ENCODE measurements around the gene RAP2A.

Gene RAP2A

DNA sequence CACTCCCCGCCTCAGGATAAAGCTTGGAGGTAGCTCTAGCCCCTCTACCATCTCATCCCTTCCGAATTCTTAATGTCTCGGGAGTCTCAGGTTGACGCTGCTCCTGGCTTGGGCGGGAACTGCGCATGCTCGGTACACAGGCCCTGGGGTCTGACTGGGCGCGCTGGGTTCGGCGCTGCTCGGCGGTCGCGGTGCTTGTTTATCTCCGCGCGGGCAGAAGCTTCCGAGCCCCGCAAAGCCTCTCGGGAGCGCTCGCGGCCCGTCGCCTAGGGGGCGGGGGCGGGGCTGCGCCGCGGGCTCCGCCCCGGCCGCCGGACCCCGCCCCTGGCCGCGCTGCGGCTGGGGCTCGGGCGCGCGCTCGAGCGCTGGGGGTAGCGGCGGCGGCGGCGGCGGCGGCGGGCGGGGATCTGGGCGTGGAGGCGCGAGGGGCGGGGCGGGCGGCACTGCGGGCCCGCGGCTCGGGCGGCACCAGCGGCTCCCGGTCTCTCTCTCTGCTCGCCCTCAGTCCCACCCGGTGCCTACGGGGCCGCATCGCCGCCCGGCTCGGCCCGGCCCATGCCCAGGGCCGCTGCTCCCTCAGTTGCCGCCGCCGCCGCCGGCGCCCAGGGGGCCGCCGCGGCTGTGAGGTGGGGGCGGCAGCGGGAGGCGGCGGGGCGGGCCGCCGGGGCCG lies at the start of gene RAP2A:
TSS of gene RAP2A (plus strand) at position 443 of the 670 bp plus-strand sequence. CDS start 302 bp downstream, outside the sequence.
- DNase-seq (ENCODE audit: insufficient read length, low spot score) (peak; percentile 44), FAIRE-seq (peak; percentile 67)

DNA sequence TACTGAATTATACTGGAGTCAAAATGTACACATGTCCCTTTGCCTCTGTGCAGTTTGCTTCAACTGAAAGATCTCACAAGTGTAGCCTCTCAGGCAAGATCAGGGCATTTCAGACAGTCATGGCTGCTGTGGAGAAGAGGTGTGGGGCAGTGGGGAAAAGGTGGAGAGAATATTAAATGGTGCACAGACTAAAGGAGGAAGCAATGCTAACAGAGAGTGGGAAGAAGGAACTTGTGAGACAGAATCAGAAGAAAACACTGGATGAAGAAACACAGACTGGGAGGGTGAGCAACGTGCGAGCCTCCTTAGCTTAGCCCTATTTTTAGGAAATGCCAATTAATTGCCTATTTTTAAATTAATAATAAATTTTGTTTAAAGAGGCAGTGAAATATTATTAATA lies 49.6 kb upstream of the RAP2A start:
- FAIRE-seq (no peak), DNase-seq (ENCODE audit: insufficient read length, low spot score) (no peak)

DNA sequence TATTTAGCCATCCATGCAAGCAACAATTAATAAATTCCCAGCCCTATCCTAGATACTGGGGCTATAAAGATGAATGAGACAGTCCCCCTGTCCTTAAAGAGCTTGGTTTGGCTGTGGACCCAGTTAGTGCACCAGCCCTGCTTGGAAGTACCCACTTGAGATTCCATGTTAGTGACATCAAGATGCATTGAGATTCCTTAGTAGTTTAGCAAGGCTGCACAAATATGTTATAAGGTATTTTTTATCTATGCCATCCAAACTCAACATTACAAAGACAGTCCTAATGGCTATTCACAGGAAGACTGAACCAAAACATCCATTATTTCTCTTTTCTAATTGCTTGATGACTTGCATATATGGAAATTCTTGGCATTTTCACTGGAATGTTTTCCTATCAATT lies 48.8 kb upstream of the RAP2A start:
- no peak for FAIRE-seq

DNA sequence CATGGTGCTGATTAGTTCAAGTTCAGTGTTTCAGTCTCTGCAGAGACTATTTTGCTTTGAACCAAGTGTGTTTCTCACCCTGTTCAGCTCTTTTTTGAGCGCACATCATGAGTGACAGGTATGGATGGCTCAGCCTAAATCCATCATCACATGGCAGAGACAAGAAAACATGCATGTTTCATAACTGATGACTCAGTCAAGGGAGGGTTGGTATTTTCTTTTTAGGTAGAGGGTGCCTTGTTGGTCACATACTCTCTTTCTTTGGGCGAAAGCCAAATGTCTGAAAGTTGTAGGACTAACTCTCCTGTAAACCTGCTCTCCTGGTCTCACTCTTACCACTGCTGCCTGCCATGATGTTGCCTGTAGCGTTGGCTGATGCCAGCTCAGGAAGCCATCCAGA lies 48.1 kb upstream of the RAP2A start:
- FAIRE-seq (no peak), DNase-seq (ENCODE audit: insufficient read length, low spot score) (no peak)

More for the DNA sequence above, 48.8 kb upstream of the RAP2A start:
- DNase-seq (ENCODE audit: insufficient read length, low spot score) = no peak

DNA sequence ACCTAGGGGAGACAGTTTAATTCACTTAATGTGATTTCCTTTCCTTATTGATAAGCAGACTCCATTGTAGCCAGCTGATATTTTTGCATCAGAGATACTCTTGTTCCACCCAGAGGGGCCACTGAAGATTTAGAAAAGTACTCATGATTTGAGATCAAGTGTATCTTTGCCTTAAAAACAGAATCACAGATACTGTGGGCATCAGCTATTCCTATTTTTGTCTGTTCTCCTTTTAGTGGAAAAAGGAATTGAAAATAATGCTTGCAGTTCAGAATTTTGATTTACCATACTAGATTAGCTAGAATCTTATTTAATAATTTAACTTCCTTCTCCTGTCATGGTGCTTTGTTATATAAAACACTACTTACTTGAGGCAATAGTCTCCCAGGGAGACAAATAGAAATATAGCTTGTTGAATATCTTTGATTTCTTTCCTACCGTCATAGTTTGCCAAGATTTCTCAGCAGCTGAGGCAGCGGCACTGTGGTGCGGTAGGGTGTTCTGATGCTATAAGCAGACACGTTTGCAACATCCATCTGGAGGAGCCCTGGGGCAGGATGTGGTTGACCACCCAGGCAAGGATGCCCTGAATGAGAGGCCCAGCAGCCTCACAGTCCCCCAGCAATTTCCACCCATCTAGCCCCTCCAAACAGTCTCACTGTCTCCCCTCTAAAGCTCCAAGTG lies 47.0 kb upstream of the RAP2A start:
- DNase-seq (ENCODE audit: insufficient read length, low spot score) (no peak), FAIRE-seq (peak; percentile 37)

DNA sequence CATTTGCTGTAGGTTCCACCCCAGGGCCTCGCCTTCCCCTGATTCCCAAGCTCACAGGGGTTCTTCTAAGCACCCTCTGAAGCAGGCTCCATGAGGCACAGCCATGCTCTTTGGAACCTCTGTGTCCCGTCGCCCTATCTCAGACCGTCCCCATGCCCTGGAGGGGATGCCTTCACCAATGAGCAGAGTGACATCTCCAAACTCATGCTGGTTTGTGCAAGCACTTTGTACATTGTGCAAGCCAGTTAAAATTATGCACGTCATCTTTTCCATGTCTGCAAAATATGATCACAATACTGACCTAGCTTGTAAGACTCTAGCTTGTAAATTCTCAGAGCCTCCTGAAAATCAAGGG lies 46.5 kb upstream of the RAP2A start:
- DNase-seq (ENCODE audit: insufficient read length, low spot score) (no peak), FAIRE-seq (no peak)

DNA sequence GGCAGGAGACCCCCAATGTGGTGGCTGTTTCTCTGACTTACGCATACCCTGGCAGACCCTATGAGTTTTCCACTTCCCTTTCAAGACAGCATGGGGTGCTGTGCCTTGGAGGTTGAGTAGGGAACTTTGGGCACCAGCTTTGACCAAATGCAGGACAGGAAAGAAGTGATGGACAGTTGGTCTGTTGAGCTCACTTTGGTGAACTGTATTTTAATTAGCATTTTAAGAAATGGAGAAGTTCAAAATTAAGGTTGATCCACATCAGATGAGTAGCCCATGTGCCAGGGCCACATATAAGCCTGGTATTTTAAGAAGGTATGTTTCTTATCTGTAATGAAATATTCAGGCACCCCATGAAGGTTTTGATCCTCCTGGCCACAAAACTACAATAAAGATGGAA lies 46.1 kb upstream of the RAP2A start:
- no peak for FAIRE-seq
- DNase-seq (ENCODE audit: insufficient read length, low spot score) = no peak

DNA sequence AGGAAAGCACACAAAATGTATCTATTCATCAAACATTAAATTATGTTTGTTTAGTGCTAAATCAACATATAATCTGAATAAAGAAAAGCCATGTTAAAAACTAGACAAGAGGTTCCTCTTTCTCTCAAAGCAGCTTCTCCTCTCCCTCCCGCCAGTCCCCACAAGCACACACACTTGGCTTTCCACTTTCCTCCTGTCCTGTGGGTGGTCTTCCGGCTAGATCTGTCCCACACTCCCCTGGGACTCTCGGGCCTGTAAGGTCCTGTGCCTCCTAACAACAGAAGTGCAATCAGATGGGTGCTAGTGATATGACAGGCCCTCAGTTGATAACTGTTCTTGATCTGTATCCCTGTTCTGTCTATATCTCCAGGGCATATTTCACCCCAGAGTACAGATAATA lies 45.6 kb upstream of the RAP2A start:
- no peak for DNase-seq (ENCODE audit: insufficient read length, low spot score)
- no peak for FAIRE-seq

DNA sequence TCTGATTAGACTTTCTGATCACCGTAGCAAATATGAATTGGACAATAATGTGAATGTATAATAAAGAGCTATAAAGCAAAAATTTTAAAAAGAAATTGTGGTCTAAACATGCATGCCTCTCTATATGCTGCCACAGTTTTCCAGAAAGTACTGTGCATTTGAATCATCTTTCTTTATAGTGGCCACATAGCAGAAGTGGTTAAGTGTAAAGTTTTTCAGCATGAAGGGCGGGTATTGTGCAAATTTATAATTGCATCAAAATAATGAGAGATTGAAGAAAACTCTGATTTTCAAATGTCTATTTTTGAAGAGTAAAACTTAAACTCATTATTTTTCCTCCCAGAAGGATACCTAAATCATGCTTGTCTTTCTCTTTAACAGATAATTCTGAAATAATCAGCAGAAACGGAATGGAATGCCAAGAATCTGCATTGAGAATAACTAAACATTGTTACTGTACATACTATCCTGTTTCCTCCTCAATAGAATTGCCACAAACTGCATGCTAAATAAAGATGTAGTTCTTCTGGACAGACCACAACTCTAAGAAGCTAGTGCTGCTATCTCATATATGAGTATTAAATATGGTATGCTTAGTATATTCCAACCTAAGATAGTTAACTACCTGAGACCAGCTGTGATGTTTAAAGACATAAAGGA lies 42.9 kb upstream of the RAP2A start:
- FAIRE-seq (no peak), DNase-seq (ENCODE audit: insufficient read length, low spot score) (no peak)

DNA sequence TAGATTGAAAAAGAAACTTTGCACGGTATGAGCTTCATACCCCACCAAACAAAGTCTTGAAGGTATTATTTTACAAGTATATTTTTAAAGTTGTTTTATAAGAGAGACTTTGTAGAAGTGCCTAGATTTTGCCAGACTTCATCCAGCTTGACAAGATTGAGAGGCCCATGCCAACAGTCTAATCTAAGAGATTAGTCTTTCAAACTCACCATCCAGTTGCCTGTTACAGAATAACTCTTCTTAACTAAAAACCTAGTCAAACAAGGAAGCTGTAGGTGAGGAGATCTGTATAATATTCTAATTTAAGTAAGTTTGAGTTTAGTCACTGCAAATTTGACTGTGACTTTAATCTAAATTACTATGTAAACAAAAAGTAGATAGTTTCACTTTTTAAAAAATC lies 41.9 kb upstream of the RAP2A start:
- FAIRE-seq (no peak), DNase-seq (ENCODE audit: insufficient read length, low spot score) (no peak)

DNA sequence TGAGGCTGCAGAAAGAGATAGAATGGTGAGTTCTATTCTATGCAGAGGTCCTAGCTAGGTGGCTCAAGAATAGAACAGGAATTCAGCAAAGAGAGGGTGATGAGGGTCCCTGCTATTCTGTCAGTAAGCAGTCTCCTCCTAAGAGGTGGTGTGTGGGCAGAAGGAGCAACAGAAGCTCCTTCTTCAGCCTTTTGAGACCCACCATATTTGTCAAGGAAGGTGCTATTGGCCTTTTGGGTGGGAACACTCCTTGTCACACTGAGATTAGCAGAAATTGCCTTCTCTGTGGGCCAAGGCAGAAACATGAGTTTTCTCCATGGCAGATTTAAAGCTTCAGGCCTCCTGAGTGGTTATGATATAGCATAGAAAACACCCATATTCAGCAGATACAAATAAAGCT lies 39.4 kb upstream of the RAP2A start:
- no peak for FAIRE-seq
- DNase-seq (ENCODE audit: insufficient read length, low spot score) = no peak

DNA sequence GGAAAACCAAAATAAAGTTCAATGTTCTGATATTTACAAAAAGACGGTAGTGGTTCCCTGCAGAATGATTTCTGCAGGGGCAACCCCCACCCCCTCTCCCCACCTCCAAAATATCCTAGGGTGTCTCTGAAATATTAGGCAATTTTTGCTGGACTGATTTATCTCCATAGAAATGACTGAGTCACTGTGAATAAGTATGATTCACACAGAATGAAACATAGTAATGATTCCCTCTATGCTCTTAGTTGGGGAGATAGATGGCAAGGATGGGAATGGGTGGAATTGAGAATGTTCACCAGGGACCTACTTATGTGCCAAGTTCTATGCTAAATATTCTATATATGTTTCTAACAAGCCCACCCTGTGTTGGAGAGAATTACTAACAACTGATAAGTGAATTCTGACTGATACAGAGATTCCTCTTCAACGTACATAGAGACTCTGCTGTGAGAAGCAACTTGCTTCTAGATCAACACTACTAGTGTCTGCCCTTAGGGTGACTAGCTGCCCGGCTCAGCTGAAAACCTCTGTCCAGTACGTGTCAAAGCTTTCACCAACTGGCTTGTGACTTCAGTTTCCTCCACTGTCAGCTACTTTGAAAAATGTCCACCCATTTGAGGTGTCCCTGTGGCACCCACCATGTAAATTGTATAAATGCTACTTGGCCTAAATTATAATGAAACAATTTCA lies 38.4 kb upstream of the RAP2A start:
- FAIRE-seq (no peak), DNase-seq (ENCODE audit: insufficient read length, low spot score) (no peak)

DNA sequence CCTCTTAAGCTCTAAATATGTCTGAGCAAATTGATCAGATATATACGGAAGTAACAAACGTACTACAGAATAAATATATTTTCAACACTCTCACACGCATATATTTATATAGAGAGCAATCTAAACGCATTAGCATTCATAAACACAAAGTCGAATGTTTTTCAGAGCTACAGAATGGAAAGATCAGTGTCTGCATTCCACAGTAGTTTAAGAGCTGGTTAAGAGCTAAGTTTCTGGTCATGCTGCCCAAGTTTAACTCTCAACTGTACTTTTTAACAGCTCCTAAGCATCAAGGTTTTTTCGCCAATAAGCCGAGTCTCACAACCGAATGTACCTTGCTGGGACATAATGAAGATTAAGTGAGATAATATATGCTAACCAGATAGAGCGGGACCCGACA lies 36.7 kb upstream of the RAP2A start:
- DNase-seq (ENCODE audit: insufficient read length, low spot score) (no peak), FAIRE-seq (no peak)

DNA sequence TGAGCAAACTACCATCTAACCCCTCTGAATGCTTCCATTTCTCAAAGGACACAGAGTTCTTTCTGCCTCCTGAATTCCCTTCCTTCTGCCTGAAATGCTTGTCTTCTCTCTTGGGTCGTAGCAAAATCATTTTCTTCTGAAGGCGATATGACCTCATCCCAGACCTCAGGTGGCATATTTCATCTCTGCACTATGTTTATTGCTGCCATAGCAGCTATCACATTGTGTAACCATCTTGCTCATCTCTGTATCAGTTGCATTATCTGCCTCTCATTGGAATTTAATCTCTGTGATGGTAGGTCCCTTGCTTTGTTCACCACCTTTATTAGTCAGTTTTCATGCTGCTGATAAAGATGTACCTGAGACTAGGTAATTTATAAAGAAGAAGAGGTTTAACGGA lies 32.5 kb upstream of the RAP2A start:
- FAIRE-seq (no peak), DNase-seq (ENCODE audit: insufficient read length, low spot score) (no peak)

DNA sequence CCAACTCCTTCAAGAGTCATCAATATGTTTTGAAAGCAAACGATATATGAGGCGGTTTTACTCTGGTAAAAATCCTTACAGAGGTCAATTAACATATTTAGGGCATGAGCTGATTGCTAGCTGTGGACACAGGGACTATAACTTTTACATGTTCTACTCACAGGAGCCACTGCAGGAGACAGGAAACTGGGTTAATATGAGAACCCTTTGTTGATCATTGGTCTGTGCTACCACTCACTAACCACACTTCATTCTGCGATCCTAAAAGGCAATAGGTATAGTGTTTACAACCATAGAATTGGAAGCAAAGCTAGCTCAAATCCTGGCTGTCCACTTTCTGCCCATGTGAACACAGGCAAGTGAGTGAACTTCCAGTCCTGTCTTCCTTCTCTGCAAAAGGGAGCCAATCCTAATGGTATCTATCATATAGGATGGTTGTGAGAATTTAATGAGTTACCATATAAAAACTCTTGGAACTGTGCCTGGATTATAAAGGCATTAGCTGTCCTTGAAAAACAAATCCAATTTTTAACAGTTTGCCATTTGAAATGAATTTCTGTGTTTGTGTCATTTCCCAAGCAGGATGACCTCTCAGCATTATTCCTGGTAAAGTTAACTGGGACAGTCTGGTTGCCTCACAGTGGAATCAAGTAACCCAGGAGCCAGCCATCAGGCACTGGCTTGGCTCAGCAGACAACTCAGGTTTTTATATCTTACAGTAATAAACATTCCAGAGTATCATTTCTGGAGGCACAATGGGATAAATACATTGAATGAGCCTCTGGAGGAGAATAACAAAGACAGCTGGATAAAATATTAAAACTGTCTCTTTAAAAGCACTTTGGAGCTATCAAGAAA lies 29.8 kb upstream of the RAP2A start:
- FAIRE-seq (no peak), DNase-seq (ENCODE audit: insufficient read length, low spot score) (no peak)

DNA sequence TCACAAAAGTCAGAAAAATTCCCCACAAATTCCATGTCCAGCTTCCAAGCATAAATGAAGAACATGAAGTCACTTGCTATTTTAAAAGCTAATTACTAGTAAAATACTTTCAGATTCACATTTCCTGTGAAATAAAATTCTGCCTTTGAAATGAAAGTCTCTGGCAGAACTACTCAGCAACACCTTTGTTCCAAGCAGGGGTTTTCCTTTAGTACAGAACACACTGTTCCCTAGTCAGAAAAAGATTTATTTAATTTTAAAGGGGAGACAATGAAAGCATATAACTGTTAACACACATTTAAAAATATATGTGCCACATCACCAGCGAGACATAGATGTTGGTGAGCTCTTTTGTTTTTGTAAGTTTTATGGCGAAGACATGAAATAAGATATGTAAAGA lies 26.4 kb upstream of the RAP2A start:
- no peak for FAIRE-seq
- DNase-seq (ENCODE audit: insufficient read length, low spot score) = no peak

DNA sequence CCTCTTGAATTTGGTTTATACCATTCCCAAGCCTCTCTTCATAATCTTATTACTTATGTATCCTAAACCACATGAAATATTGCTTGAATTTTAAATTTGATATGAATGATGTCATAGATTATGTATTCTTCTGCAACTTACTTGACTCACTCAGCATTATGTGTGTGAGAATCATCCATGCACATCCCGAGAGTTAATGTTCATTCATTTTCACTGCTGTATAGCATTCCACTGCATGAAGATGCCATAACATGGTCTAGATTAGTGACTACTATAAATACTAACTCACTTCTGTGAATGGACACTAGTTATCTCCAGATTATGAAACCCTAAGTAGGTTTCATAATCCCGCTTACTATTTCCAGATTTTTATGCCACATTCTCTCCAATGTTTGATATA lies 25.0 kb upstream of the RAP2A start:
- FAIRE-seq = no peak

DNA sequence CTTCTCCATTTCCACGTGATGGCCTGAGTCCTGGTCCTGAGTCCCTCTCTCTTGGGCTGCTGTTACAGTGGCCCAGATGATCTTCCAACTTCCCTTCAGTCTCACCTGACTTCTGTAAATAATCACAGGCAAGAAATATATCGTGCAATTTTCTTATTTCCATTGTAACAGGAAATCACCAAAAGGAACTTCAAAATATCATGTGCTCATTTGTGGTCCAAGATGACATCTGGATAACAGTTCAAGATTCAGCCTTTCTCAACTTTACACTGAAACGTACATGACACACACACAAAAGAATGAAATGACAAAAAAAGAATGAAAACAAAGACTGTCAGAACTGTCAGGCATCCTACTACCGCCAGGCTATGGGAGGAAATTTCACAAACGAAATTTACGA lies 22.0 kb upstream of the RAP2A start:
- no peak for DNase-seq (ENCODE audit: insufficient read length, low spot score)
- FAIRE-seq = no peak

More for the DNA sequence above, 25.0 kb upstream of the RAP2A start:
- DNase-seq (ENCODE audit: insufficient read length, low spot score) = no peak

DNA sequence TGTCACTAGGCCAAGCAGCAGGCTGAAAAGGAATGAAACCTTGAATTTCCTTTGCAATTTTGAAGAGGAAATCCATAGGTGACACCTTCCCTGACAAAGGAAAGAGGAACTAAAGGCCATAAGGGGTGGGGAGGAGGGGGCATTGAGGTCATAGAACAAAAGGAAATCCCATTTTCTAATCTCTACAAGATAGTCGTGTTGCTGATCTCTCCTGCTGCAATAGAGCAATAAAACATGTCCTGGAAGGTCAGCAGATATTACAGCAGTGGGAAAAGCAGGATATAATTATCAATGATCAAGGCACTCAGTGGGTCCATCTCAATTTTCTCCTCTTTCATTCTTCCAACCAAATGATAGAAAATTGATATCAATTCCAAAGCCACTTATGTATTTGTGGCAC lies 20.3 kb upstream of the RAP2A start:
- DNase-seq (ENCODE audit: insufficient read length, low spot score) = no peak
- FAIRE-seq = no peak

DNA sequence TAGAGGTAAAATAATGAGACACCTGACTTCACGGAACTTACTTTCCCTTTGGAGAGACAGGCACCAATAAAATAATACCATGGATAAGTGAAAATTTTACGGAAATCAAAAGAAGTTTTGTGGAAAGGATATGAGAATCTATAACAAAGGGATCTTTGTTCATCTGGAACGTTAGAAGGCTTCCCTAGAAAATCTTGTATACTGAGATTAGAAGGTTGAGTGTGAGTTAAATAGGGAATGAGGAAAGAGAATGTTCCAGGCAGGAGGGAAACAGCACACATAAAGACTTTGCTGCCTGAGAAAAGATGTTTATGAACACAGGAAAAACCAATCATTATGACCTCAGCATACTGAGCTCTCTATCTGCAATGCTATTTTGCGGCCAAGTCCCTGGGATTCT lies 19.6 kb upstream of the RAP2A start:
- FAIRE-seq (no peak), DNase-seq (ENCODE audit: insufficient read length, low spot score) (no peak)

DNA sequence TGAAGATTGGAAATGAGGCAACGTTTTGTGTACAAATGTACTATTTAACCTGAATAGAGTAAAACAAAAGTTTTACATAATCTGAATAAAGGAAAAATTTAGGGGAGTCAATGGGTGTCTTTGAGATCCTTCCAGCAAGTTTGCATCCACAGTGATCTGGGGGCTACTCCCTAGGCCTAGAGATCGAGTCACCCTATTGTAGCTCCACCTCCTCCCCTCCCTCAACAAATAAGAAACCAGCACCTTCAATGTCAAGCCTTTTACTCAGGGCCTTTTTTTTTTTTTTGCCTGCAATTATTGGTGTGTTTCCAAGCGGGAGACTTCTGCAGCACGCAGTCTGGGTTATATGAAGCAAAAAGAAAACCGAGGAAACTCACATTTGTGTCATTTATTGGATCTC lies 16.3 kb upstream of the RAP2A start:
- FAIRE-seq (no peak), DNase-seq (ENCODE audit: insufficient read length, low spot score) (no peak)

Measured in GM19239 (cell line).